Colonic mucosa (tissue), 4 donors: ENCODE data around the gene DOCK8. TPM values are rescaled to one million over a fixed set of nuclear protein-coding genes. Genes with fewer than 3 reads are reported as not detected.
"Not testable (repeated sequence)": the region's sequence is repeated elsewhere in the genome, so short reads cannot be mapped to it uniquely, and the experiment has no call there.

Experiments used
- DNase-seq: peaks from one replicate; pipeline ENCODE4 v3.0.0-alpha.2; 2020
- H3K27ac ChIP-seq: fragments of 200-600 bp; one replicate; pipeline ENCODE4 v1.8.0; 2021
- H3K27me3 ChIP-seq: fragments of 200-600 bp; one replicate; pipeline ENCODE4 v1.8.0; 2021
- H3K36me3 ChIP-seq: fragments of 200-600 bp; one replicate; pipeline ENCODE4 v1.8.0; 2021
- H3K4me1 ChIP-seq: fragments of 200-600 bp; one replicate; pipeline ENCODE4 v1.8.0; 2021; ENCODE audit warnings: mild to moderate bottlenecking
- H3K4me3 ChIP-seq: fragments of 200-600 bp; one replicate; pipeline ENCODE4 v1.8.0; 2021
- H3K9ac ChIP-seq, 2 donors: one replicate each; pipeline ENCODE4 v1.7.0; 2013; ENCODE audit warnings: control low read depth in 2 of 2, low read depth in 2 of 2, low read length in 2 of 2
- H3K9me3 ChIP-seq: fragments of 200-600 bp; one replicate; pipeline ENCODE4 v1.8.0; 2021
- intact Hi-C: fragments of 100-400 bp; cut with DNase I; formaldehyde crosslinking; loops from one replicate; pipeline ENCODE4 v1.14.1; 2022
- total RNA-seq, 2 donors: library from RNA; stranded (reverse); fragmentation: NEBNext Ultra II Directional in 1 of 2; extraction: Animal tissue kit (Norgen Biotek cat#: 25700) in 1 of 2; gene quantifications; one replicate each; pipeline ENCODE4 v1.2.1, GENCODE V29; 2021
- TF ChIP-seq, protein P1 (sequence below): fragments of 200-600 bp; IDR thresholded peaks from one replicate; pipeline ENCODE4 v1.8.0; 2022; ENCODE audit warnings: antibody characterized with exemption, mild to moderate bottlenecking
- donor health status: healthy.
- donor health status: DM: no; HTN: no; CAD: no.
- donor health status: DM: no; HTN: no; CAD: no.

DOCK8 gene
- total RNA-seq, 2 donors from 2014 or later, result 5.8 to 7.1 TPM

DNA sequence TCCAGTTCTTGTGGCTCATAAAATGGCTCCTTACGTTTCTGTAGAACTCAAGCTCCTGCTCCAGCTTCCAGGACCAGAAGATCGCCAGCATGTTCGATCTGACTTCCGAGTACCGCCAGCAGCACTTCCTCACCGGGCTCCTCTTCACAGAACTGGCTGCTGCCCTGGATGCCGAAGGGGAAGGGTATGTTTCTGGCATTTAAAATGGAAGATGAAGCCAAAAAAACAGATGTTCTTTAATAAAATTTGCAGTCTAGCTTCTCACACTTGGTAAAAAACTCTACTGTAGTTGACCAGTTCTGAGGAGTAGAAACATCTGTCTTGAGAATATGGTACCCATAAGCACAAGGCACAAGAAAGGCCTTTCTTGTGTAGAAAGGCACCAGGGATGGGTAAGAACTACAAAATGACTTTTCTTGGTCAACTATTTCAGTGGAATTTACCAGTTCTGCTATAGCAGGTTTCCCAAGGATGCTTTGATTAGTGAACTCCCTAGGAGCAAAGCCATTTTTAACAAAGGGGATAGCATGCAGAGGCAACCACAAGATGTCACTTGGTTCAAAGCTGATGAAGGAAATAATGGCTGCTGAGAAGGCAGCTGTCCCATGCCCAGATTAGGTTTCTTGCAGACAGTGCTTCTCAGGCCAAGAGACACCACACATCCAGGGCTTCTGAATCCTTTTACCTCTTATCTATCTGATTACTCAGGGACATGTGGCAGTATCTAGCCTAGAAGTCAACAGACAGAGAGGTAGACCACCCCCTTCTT lies 192.4 kb downstream of the DOCK8 start:
- Histone ChIP-seq H3K4me1 (no peaks in the 10 kb centered on the region), H3K27ac (no peak overlapping the region), H3K27me3 (no peaks in the 10 kb centered on the region), H3K36me3 (no peaks in the 10 kb centered on the region), H3K4me3 (no peak overlapping the region), H3K9ac (no peak overlapping the region), H3K9me3 (no peaks in the 10 kb centered on the region)
- TF ChIP-seq, protein P1, sequence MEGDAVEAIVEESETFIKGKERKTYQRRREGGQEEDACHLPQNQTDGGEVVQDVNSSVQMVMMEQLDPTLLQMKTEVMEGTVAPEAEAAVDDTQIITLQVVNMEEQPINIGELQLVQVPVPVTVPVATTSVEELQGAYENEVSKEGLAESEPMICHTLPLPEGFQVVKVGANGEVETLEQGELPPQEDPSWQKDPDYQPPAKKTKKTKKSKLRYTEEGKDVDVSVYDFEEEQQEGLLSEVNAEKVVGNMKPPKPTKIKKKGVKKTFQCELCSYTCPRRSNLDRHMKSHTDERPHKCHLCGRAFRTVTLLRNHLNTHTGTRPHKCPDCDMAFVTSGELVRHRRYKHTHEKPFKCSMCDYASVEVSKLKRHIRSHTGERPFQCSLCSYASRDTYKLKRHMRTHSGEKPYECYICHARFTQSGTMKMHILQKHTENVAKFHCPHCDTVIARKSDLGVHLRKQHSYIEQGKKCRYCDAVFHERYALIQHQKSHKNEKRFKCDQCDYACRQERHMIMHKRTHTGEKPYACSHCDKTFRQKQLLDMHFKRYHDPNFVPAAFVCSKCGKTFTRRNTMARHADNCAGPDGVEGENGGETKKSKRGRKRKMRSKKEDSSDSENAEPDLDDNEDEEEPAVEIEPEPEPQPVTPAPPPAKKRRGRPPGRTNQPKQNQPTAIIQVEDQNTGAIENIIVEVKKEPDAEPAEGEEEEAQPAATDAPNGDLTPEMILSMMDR, result no peak
- intact Hi-C loops, result no loop called here
- DNase-seq, result no peak

GRCh38 chr9:409655-410054 lies 195.0 kb downstream of the DOCK8 start:
- DNase-seq, H3K4me3 ChIP-seq, H3K9ac ChIP-seq, H3K27ac ChIP-seq, H3K4me1 ChIP-seq, intact Hi-C loops, H3K27me3 ChIP-seq, H3K36me3 ChIP-seq, H3K9me3 ChIP-seq: not testable (repeated sequence)

DNA sequence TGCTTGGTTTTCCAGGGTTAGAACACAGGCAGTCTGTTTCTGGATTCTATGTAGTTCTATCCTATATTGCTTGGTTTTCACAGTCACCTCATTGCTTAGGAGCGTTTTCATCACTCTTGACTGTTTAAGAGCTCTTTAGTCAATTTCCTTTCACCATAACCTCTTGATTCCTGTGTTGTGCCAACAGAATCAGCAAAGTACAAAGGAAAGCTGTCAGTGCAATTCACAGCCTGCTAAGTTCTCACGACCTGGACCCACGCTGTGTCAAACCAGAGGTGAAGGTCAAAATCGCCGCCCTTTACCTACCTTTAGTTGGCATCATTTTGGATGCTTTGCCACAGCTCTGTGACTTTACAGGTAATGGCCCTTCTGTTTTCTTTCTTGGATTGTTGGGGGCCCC lies 199.9 kb downstream of the DOCK8 start:
- H3K4me3 ChIP-seq, result no peak overlapping the region
- TF ChIP-seq, protein P1, result no peak
- H3K27me3 ChIP-seq, result no peaks in the 10 kb centered on the region
- no peak overlapping the region for H3K9ac ChIP-seq
- intact Hi-C loops, result no loop called here
- H3K36me3 ChIP-seq, result no peaks in the 10 kb centered on the region
- DNase-seq, result no peak
- no peaks in the 10 kb centered on the region for H3K9me3 ChIP-seq
- H3K27ac ChIP-seq, result no peak overlapping the region
- H3K4me1 ChIP-seq, result no peaks in the 10 kb centered on the region

DNA sequence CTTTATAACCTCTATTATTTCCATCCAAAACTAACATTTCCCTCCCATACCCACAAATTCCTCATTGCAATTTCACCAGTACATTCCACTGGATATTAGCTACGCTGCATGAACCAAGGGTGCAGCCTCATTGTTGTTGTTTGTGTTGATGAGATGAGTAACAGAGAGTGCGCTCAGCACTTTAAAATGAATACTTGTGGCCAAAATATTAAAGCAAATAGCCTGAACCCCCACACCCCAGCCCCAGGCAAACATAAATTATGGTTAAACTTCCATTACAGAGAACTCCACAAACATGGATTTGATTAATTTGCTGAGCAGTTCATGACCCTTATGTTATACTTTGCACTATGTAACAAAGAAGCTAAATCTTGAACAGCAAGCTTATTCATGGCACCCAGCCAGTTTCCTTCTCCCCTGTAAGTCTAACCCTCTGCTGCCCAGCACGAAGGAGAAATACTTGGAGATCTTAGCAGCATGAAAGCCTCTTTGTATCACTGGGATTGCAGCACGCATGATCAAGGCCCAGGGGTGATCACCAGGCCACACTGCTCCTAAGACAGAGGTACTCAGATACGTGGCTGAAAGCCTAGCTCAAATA lies 205.0 kb downstream of the DOCK8 start:
- no peaks in the 10 kb centered on the region for H3K4me1 ChIP-seq
- no peak overlapping the region for H3K9ac ChIP-seq
- intact Hi-C loops, result no loop called here
- H3K27ac ChIP-seq, result no peak overlapping the region
- no peaks in the 10 kb centered on the region for H3K9me3 ChIP-seq
- no peak overlapping the region for H3K4me3 ChIP-seq
- TF ChIP-seq, protein P1, result no peak
- DNase-seq, result no peak
- no peaks in the 10 kb centered on the region for H3K27me3 ChIP-seq
- no peaks in the 10 kb centered on the region for H3K36me3 ChIP-seq

DNA sequence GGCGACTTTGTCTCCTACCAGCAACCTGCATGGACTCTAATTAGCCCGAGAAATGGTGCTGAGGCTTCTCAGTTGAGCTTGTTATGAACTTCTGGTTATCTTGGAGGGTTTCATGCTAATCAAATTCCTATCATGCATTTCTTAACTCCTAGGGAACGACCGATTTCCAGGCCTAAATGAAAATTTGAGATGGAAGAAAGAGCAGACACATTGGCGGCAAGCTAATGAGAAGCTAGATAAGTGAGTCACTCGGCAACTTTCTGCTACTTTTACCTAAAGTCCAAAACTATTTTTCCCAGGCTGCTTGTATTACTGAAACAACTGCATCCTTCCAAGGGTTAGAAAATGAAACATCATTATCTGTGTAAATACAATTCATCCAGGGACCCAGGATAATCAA lies 207.2 kb downstream of the DOCK8 start:
- Histone ChIP-seq H3K4me3 (no peak overlapping the region), H3K9ac (no peak overlapping the region), H3K27me3 (no peaks in the 10 kb centered on the region), H3K27ac (no peak overlapping the region), H3K4me1 (no peaks in the 10 kb centered on the region), H3K36me3 (no peaks in the 10 kb centered on the region), H3K9me3 (no peaks in the 10 kb centered on the region)
- intact Hi-C loops, result no loop called here
- TF ChIP-seq, protein P1, result no peak
- DNase-seq, result no peak

DNA sequence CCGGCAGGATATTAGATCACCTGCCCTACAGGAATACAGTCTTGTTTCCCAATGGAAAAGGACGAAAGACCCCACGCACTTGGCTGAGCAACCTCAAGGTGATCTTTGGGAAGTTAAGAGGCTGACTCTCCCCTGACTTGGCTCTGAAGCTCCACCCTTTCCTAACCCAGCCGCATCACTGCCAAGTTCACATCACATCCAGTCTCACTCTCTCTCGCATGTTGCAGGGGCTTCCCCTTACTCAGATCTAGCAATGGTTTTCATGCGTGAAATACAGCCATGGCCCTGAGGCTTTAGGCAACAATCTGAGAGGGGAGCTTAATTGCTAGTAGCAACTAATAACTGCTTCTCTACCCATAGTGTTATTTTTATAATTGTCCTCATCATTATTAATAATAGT lies 211.6 kb downstream of the DOCK8 start:
- no peak overlapping the region for H3K4me3 ChIP-seq

More for the DNA sequence above, 211.6 kb downstream of the DOCK8 start:
- H3K9ac ChIP-seq, result no peak overlapping the region
- H3K27me3 ChIP-seq, result no peaks in the 10 kb centered on the region
- TF ChIP-seq, protein P1, result no peak
- intact Hi-C loops, result no loop called here
- no peaks in the 10 kb centered on the region for H3K9me3 ChIP-seq
- H3K36me3 ChIP-seq, result no peaks in the 10 kb centered on the region
- H3K27ac ChIP-seq, result no peak overlapping the region
- no peaks in the 10 kb centered on the region for H3K4me1 ChIP-seq
- no peak for DNase-seq
